GM21717 (cell line): ENCODE results near the gene TMEM131.

Experiments
- ATAC-seq: cut with Tn5 transposase; IDR thresholded peaks from one replicate; pipeline ENCODE4 v1.9.1; 2021; ENCODE audit warnings: mild to moderate bottlenecking, moderate library complexity; ENCODE audit not compliant: unreplicated experiment

TMEM131 gene

DNA sequence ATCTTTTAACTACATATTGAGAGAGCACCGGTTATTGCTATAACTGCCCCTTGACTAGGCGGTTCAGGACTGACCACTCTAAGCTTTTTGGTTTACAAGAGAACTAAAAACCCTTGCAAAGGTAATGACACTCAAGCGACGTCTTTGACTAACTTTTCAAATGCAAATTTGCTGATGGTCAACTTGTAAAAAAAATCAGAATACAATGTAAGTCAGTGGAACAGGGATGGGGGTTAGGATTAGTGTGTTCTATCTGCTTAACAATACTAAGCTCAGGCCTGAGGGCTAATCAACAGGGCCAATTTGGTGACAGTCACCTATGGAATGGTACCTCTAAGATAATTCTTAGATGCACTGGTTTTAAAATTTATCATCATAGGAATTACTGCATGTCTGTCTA is 225.3 kb downstream of the TMEM131 start:
- no peak for ATAC-seq

DNA sequence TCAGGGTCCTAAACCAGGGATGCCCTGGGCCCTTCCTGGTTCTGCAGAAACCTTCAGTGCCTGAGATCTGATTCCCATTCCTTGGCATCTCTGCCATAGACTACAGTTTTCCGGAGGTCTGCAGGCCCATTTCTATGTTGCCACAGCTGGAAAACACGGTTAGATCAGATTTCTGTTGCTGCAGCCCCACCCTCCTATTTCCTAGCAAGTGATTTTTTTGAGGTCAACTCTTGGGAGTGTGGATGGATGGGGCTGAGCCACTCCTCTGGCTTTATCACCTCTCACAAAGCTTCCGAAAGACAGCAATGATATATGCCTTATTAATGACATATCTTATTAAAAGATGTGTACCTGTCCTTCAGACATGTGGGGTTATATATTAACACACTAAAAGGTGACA is 226.0 kb downstream of the TMEM131 start:
- no peak for ATAC-seq

- ATAC-seq, result no peak
These were observed 226.4 kb downstream of the TMEM131 start for GRCh38 chr2:97769308-97769707.

DNA sequence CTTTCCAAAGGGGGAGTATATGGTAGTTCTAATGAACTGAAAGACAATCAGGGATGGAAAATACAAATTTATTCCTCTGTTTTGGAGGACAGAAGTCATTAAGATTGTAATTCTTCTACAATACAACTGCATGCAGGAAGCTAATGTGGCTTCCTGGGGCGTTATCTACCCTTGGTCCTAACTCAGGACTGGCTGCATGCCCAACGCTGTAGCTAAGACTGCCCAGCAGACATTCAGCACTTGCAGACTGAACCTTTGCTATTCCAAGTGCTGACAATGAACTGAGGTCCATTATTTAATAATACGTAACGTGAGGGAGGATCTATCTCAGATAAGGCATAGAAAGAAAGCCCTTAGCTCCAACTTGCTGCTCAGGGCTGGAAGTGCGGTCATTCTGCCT is 229.2 kb downstream of the TMEM131 start:
- ATAC-seq, result no peak

GRCh38 chr2:97765933-97766332 is 229.8 kb downstream of the TMEM131 start:
- no peak for ATAC-seq

DNA sequence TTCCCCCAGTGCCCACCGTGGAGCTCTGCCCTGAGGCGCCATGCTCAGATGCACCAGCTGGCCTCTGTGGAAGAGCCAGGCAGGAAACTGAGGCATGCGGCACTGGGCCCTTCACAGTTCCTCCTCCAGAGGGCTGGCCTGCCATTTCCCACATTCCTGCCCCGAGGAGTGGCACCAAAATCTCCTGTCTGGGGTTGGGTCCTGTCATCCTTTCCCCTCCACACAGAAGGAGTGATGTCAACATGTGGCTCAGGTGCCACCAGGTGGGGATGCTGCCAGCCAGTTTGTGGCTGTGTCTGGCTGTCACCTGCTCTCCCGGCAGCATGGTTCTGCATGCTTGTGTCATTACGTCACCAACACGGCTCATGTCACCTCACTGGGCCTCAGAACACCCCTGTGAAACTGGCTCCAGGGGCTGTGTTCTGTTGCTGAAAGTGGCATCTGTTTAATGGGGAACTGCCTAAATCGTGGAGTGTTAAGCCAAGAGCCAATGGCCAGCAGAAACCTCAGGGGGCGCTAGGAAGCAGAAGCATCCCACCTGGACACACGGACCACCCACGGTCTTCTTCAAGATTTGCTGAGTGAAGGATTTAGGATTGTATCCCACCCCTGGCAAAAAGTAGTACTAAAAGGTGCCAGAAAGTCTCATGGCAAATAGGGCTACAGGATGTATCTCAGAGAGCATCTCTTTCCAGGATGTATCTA is 231.0 kb downstream of the TMEM131 start:
- ATAC-seq, result no peak

GRCh38 chr2:97763176-97763845 is 232.4 kb downstream of the TMEM131 start:
- no peak for ATAC-seq

- no peak for ATAC-seq
These were observed 234.6 kb downstream of the TMEM131 start for GRCh38 chr2:97761192-97761591.

- no peak for ATAC-seq
These were observed 235.2 kb downstream of the TMEM131 start for GRCh38 chr2:97760480-97761049.

DNA sequence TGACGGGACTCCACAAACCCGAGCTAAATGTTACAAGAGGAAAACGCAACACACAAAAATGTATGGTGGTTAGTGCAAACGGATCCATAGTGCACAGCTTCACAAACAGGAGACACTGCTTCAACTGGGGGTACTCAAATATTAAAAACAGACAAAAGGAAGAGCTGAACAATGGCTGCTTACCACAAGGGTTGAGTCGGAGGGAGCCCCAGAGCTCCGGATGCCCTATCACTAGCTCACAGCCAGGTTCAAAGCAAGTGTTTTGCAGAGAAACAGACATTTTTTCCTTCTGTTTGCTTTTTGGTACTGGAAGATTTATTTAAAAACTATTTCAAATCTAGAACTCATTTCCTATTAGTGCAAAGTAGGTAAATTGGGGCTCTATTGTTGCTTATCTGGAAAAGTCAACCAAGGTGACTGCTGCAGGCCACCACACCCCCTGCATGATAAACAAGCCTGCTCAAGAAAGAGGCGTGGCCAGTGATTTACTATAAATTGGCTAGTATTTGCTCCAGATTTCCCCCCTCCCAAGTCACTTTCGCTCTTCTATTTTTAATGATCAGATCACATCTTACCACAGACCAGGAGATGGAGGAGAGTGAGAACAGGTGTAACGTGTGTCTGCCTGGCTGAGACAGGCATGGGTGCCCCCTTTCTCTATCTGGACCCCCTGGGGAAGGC is 235.9 kb downstream of the TMEM131 start:
- ATAC-seq, result no peak

GRCh38 chr2:97758131-97758705 is 237.5 kb downstream of the TMEM131 start:
- ATAC-seq, result no peak

DNA sequence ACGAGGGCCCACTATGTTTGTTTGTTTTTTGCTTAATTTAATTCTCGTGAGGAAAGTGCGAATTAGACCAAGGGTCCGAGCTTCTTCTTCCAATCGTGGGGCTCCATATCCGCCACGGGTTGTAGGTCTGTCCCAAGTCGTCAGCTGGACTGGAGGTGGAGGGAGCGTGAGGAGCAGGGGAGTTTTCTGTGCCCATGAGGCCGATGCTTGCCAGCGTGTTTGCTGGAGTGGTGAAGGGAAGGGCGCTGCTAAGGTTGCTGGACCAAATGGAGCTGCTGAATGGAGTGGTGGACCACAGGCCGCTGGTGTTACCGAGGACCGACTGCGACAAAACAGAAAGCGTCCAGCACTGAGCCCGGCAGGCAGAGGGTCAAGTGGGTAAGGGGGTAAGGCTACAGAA is 238.7 kb downstream of the TMEM131 start:
- no peak for ATAC-seq

DNA sequence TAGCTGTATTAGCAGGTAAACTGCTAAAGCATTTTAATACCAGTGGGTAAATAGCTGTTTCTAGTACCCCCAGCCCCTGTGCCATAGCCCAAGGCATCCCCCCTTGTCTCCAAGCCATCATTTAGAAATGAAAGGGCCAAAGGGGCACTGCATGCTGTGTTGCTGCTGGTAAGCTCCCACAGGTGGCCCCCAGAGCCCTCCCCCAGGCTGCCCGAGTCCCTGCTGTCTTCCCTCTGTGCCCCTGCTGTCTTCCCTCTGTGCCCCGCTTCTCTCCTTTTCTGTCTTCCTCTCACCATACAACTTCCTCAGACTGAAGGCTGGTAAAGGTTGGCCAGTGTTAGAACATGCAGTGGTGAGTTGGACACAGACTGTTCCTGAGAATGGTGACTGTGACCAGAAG is 240.3 kb downstream of the TMEM131 start:
- ATAC-seq, result no peak

DNA sequence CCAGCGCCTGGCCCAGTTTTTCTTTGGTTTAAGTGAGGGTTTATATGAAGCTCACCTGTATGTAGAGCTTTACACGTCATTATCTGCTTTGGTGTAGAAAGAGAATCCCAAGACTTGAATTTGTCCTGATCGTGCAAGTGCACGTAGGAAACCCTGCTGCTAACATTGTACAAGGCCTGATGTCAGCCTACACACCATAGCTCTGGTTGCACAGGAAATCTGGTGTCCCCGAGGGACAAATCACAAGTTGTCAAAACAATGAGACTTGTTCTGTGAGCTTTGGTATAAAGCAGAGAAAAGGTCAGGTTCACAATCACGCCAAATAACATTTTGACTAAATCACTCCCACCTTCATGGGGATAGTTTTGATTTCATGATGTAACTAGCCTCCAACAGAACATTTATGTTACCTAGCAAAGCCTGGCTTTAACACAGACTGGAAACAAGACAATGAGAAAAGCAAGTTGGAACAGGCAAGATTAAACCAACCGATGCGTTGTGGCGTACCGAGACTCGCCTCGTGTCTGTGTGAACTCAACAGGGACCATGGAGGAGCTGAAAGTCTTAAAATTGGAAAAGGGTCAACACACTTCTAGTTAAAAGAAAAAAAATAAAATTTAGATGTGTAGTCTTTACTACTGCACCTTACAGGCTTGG is 240.9 kb downstream of the TMEM131 start:
- ATAC-seq, result no peak

DNA sequence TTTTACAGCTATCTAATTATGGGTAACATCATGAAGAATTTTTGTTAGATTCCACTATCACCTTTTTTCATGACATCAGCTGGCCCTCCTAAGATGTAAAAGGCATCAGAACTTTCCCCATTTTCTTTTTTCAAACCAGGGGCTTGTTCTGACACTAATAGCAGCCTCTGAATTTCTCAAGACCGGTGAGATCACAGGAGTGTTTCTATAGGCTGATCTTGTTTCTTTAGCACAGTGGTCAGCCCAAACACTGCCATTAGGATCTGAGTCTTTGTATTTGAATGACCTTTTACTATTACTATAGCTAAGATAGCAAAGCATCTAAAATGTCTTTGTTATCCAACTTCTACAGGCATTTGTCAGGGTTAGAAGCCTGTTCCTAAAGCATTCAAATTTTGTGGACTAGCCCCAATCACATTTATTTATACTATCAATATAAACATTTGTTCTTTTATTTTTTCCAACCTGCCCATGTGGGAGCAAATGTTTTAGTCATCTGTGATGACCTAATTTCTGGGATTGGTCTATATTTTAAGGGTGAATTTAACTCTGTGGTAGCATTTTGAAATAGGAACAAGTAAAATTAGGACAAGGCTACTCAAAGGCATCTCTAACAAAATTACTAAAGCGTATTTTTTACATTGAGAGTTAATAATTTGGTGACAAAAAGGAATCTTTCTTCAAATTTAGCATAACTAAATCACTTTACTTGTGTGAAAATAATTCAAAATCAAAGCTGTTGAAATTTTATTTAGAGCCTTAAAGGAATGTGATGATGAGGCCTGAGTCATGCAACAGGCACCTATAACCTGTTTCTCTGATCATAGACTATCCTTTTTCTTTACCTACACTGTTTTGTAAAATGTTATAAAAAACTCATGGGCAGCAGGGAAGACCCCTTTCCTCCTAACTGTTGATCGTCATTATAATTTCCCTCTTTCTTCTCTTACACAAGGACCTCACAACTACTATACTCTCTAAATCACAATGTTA is 243.1 kb downstream of the TMEM131 start:
- no peak for ATAC-seq

DNA sequence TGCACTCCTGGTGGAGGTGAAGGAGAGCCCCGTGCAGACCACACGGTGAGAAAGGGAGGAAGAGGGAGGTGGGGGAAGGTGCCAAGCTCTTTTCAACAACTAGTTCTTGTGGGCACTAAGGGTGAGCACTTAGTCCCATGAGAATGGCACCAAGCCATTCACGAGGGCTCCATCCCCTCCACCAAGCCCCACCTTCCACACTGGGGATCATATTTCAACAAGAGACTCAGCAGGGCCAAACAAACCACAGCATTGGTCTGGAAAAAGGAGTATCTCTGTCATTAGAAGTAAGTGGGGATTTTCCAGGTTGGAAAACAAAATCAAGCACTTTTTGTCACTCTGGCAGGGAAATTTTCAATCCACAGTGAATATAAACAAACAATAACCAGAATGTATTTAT is 244.0 kb downstream of the TMEM131 start:
- no peak for ATAC-seq

- no peak for ATAC-seq
These were observed 245.7 kb downstream of the TMEM131 start for GRCh38 chr2:97750017-97750416.

GRCh38 chr2:97749581-97749980 is 246.2 kb downstream of the TMEM131 start:
- ATAC-seq, result no peak

DNA sequence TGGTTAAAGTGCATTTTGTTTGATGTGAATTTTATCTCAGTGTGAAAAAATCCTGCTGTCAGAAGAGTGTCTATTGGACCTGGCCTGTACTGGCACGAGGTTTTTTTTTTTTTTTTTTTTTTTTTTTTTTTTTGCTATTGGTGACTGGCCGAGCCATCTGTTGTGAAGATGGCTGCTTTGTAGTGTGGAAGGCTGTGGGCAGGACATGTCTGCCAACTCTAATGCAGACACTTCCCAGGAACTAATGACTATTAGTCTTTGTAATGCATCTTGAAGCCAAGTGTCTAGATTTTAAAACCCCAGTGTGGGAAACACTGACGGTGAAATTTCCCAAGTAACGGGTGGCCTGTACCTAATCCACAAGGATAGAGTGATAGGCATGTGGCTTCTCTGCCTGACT is 248.0 kb downstream of the TMEM131 start:
- ATAC-seq, result no peak

DNA sequence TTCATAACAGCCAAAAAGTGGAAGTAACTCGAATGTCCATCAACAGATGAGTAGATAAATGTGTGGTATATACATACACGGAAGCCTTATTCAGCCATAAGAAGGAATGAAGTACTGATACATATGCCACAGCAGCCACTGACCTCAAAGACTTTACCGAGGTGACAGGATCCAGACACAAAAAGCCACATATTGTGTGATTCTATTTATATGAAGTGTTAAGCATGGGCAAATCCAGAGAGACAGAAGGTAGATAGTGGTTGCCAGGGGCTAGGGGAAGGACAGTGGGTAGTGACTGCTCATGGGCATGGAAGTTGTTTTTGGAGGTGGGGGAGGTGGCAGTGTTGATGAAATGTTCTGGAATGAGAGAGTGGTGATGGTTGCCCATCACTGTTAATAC is 248.5 kb downstream of the TMEM131 start:
- no peak for ATAC-seq
